ENCODE data around the gene RCOR2.

Gene RCOR2

GRCh38 chr11:63952570-63952969, 35.6 kb upstream of the RCOR2 start:
- ATAC-seq (ENCODE audit: low read depth) (no peak), DNase-seq (ENCODE audit: low spot score) (no peak)
- H3K4me3 ChIP-seq (ENCODE audit: severe bottlenecking), result no peak overlapping the region
- no peak overlapping the region for H3K27ac ChIP-seq (ENCODE audit: poor library complexity, severe bottlenecking)
- peaks cover 45% of the 10 kb centered on the region for H3K36me3 ChIP-seq (ENCODE audit: low read depth)
- no peak for TF ChIP-seq CTCF (IDR thresholded peaks at IDR 0.05; ENCODE audit: poor library complexity, severe bottlenecking)
- no peaks in the 10 kb centered on the region for H3K27me3 ChIP-seq (ENCODE audit: insufficient read depth, poor library complexity, severe bottlenecking)
- no peaks in the 10 kb centered on the region for H3K4me1 ChIP-seq (ENCODE audit: insufficient read depth, poor library complexity, severe bottlenecking)
- H3K9me3 ChIP-seq (ENCODE audit: severe bottlenecking), result no peaks in the 10 kb centered on the region

GRCh38 chr11:63951779-63952536, 35.0 kb upstream of the RCOR2 start:
- Histone ChIP-seq H3K9me3 (ENCODE audit: severe bottlenecking) (no peaks in the 10 kb centered on the region), H3K4me3 (ENCODE audit: severe bottlenecking) (no peak overlapping the region), H3K27me3 (ENCODE audit: insufficient read depth, poor library complexity, severe bottlenecking) (no peaks in the 10 kb centered on the region), H3K4me1 (ENCODE audit: insufficient read depth, poor library complexity, severe bottlenecking) (no peaks in the 10 kb centered on the region), H3K36me3 (ENCODE audit: low read depth) (peaks cover 51% of the 10 kb centered on the region), H3K27ac (ENCODE audit: poor library complexity, severe bottlenecking) (no peak overlapping the region)
- TF ChIP-seq CTCF (IDR thresholded peaks at IDR 0.05; ENCODE audit: poor library complexity, severe bottlenecking), result no peak
- DNase-seq (ENCODE audit: low spot score) (no peak), ATAC-seq (ENCODE audit: low read depth) (no peak)

- H3K4me3 ChIP-seq (ENCODE audit: severe bottlenecking), result no peak overlapping the region
- no peaks in the 10 kb centered on the region for H3K9me3 ChIP-seq (ENCODE audit: severe bottlenecking)
- H3K36me3 ChIP-seq (ENCODE audit: low read depth), result peaks cover 33% of the 10 kb centered on the region
- DNase-seq (ENCODE audit: low spot score) (no peak), ATAC-seq (ENCODE audit: low read depth) (peak; percentile 97)
- TF ChIP-seq CTCF (IDR thresholded peaks at IDR 0.05; ENCODE audit: poor library complexity, severe bottlenecking), result peak; percentile 76
- no peaks in the 10 kb centered on the region for H3K4me1 ChIP-seq (ENCODE audit: insufficient read depth, poor library complexity, severe bottlenecking)
- H3K27me3 ChIP-seq (ENCODE audit: insufficient read depth, poor library complexity, severe bottlenecking), result no peaks in the 10 kb centered on the region
- no peak overlapping the region for H3K27ac ChIP-seq (ENCODE audit: poor library complexity, severe bottlenecking)
Measured at GRCh38 chr11:63945477-63946163, 28.7 kb upstream of the RCOR2 start.

GRCh38 chr11:63944987-63945386, 28.0 kb upstream of the RCOR2 start:
- no peak overlapping the region for H3K27ac ChIP-seq (ENCODE audit: poor library complexity, severe bottlenecking)
- no peak for TF ChIP-seq CTCF (IDR thresholded peaks at IDR 0.05; ENCODE audit: poor library complexity, severe bottlenecking)
- no peaks in the 10 kb centered on the region for H3K4me1 ChIP-seq (ENCODE audit: insufficient read depth, poor library complexity, severe bottlenecking)
- H3K9me3 ChIP-seq (ENCODE audit: severe bottlenecking), result no peaks in the 10 kb centered on the region
- no peaks in the 10 kb centered on the region for H3K27me3 ChIP-seq (ENCODE audit: insufficient read depth, poor library complexity, severe bottlenecking)
- DNase-seq (ENCODE audit: low spot score) (no peak), ATAC-seq (ENCODE audit: low read depth) (no peak)
- H3K36me3 ChIP-seq (ENCODE audit: low read depth), result peaks cover 34% of the 10 kb centered on the region
- no peak overlapping the region for H3K4me3 ChIP-seq (ENCODE audit: severe bottlenecking)

- Histone ChIP-seq H3K27ac (ENCODE audit: poor library complexity, severe bottlenecking) (no peak overlapping the region), H3K36me3 (ENCODE audit: low read depth) (peaks cover 21% of the 10 kb centered on the region), H3K9me3 (ENCODE audit: severe bottlenecking) (no peaks in the 10 kb centered on the region), H3K27me3 (ENCODE audit: insufficient read depth, poor library complexity, severe bottlenecking) (no peaks in the 10 kb centered on the region), H3K4me1 (ENCODE audit: insufficient read depth, poor library complexity, severe bottlenecking) (peaks cover under 1% of the 10 kb centered on the region), H3K4me3 (ENCODE audit: severe bottlenecking) (no peak overlapping the region)
- TF ChIP-seq CTCF (IDR thresholded peaks at IDR 0.05; ENCODE audit: poor library complexity, severe bottlenecking), result no peak
- no peak for DNase-seq (ENCODE audit: low spot score)
- no peak for ATAC-seq (ENCODE audit: low read depth)
Measured at GRCh38 chr11:63942803-63943202, 25.8 kb upstream of the RCOR2 start.
